Glutamatergic neuron (in vitro differentiated cells): Measurements from ENCODE around the gene EGLN1. TPM values are rescaled to one million over a fixed set of nuclear protein-coding genes. Genes with fewer than 3 reads are reported as not detected.

ENCODE experiments used
- DNase-seq: peaks from one replicate; pipeline ENCODE4 v3.0.0; 2022
- H3K27ac Mint-ChIP-seq: one replicate; pipeline ENCODE4 v1.8.0; 2020; ENCODE audit warnings: mild to moderate bottlenecking, mixed read lengths, inconsistent platforms; ENCODE audit not compliant: unreplicated experiment
- H3K27me3 Mint-ChIP-seq: one replicate; pipeline ENCODE4 v1.8.0; 2020; ENCODE audit warnings: mild to moderate bottlenecking, moderate library complexity, mixed read lengths, inconsistent platforms; ENCODE audit not compliant: unreplicated experiment
- H3K36me3 Mint-ChIP-seq: one replicate; pipeline ENCODE4 v1.8.0; 2020; ENCODE audit warnings: mild to moderate bottlenecking, mixed read lengths, inconsistent platforms; ENCODE audit not compliant: unreplicated experiment
- H3K4me1 Mint-ChIP-seq: one replicate; pipeline ENCODE4 v1.8.0; 2020; ENCODE audit warnings: mild to moderate bottlenecking, low read depth, mixed read lengths, inconsistent platforms; ENCODE audit not compliant: unreplicated experiment
- H3K4me3 Mint-ChIP-seq: one replicate; pipeline ENCODE4 v1.8.0; 2020; ENCODE audit warnings: mild to moderate bottlenecking, mixed read lengths, inconsistent platforms; ENCODE audit not compliant: unreplicated experiment
- H3K9me3 Mint-ChIP-seq: one replicate; pipeline ENCODE4 v1.8.0; 2020; ENCODE audit warnings: mild to moderate bottlenecking, moderate library complexity, mixed read lengths, inconsistent platforms; ENCODE audit not compliant: unreplicated experiment
- total RNA-seq: library from RNA; stranded (reverse); fragmentation: NEBNext Ultra II Directional; extraction: Animal tissue kit (Norgen Biotek cat#: 25700); gene quantifications from one replicate; pipeline ENCODE4 v1.2.1, GENCODE V29; 2021; ENCODE audit not compliant: unreplicated experiment
- TF ChIP-seq, protein P1 (sequence below): fragments of 200-600 bp; sonication (generic); IDR thresholded peaks from one replicate; pipeline ENCODE4 v1.5.0; 2021; ENCODE audit not compliant: partially characterized antibody, unreplicated experiment

EGLN1 gene
- total RNA-seq, 1 donor from 2014 or later = 12.3 TPM

DNA sequence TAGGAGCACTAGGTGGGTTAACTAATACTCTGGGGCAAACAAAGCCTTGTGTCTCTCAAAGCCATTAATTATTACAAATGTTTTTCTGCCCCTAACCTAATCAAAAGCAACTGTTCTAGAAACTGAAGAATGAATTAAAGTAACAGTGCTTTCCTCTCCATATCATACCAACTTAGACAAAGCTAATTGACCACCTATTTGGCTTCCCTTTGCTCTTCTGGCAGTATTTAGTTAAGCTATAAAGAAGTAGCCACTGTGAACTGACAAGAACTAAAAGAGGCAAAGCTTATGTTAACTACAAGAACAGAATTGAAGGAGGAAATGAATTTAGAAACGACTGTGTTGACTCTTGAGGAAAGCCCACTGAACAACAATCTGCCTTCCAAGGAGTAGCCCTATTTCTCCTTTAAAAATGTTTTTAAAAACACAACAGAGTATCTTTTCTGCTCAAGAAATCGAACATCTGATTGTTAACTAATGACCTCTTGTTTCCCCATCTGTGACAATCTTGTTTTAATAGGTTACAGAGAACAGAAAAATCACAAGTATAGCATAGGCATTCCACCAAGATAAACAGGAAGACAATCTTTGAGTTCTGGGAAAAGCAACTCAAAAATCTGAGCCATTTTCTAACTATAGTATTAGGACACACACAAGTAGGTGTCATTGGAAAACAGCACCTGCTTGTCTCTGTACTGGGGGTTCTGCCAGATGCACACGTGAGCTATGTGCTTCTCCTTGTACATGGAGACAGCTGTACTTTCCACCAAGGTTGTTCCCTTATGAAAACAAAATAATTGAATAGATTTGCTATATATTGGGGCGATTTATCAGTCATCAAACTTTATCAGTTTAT is 3.1 kb upstream of the EGLN1 start:
- no peak overlapping the region for H3K27ac Mint-ChIP-seq
- TF ChIP-seq, protein P1, sequence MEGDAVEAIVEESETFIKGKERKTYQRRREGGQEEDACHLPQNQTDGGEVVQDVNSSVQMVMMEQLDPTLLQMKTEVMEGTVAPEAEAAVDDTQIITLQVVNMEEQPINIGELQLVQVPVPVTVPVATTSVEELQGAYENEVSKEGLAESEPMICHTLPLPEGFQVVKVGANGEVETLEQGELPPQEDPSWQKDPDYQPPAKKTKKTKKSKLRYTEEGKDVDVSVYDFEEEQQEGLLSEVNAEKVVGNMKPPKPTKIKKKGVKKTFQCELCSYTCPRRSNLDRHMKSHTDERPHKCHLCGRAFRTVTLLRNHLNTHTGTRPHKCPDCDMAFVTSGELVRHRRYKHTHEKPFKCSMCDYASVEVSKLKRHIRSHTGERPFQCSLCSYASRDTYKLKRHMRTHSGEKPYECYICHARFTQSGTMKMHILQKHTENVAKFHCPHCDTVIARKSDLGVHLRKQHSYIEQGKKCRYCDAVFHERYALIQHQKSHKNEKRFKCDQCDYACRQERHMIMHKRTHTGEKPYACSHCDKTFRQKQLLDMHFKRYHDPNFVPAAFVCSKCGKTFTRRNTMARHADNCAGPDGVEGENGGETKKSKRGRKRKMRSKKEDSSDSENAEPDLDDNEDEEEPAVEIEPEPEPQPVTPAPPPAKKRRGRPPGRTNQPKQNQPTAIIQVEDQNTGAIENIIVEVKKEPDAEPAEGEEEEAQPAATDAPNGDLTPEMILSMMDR = no peak
- H3K4me1 Mint-ChIP-seq = peaks cover 4% of the 10 kb centered on the region
- H3K4me3 Mint-ChIP-seq = no peak overlapping the region
- H3K27me3 Mint-ChIP-seq = peaks cover 6% of the 10 kb centered on the region
- H3K36me3 Mint-ChIP-seq = no peaks in the 10 kb centered on the region
- no peak for DNase-seq
- H3K9me3 Mint-ChIP-seq = peaks cover 9% of the 10 kb centered on the region

GRCh38 chr1:231423648-231424047 is 1.6 kb upstream of the EGLN1 start:
- Mint-ChIP-seq H3K27ac (no peak overlapping the region), H3K4me1 (peaks cover 11% of the 10 kb centered on the region), H3K27me3 (peaks cover 6% of the 10 kb centered on the region), H3K4me3 (peak overlapping the region; percentile 36), H3K36me3 (no peaks in the 10 kb centered on the region), H3K9me3 (peaks cover 9% of the 10 kb centered on the region)
- no peak for DNase-seq
- TF ChIP-seq, protein P1 = no peak

DNA sequence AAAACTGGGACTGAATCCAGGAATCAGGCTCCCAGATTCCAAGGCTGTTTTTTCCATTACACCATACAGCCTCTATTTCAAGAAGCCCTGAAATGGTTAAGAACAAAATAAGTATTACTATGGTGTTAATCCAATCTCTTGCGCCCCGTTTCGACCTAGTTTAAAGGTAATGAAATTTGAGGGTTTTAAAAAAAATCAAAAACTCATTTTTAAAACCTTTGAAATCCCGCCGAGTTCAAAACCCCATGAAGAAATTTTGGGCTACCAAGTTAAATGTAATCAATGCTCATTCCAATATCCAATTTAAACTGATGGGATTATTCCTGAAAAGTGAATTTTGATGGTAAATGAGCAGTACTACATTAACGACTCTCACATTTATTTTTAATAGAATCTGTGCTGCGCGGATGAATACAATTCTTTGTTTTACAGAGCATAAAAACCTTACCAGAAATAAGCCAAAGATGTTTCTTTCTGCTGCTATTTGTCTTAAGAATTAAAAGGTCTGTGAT is 767 bp upstream of the EGLN1 start:
- Mint-ChIP-seq H3K4me3 (peak overlapping the region; percentile 88), H3K4me1 (peaks cover 11% of the 10 kb centered on the region), H3K27me3 (peaks cover 6% of the 10 kb centered on the region), H3K27ac (peak overlapping the region; percentile 85), H3K9me3 (peaks cover 9% of the 10 kb centered on the region), H3K36me3 (no peaks in the 10 kb centered on the region)
- TF ChIP-seq, protein P1 = no peak
- DNase-seq = no peak

- Mint-ChIP-seq H3K9me3 (peaks cover 9% of the 10 kb centered on the region), H3K36me3 (no peaks in the 10 kb centered on the region), H3K27ac (no peak overlapping the region), H3K4me3 (peak overlapping the region; percentile 27), H3K4me1 (peaks cover 11% of the 10 kb centered on the region), H3K27me3 (peaks cover 6% of the 10 kb centered on the region)
- DNase-seq = no peak
- TF ChIP-seq, protein P1 = no peak
Measured at GRCh38 chr1:231421546-231421970, 529 bp downstream of the EGLN1 start.
